Adrenal gland (tissue), 12 donors: Measurements from ENCODE around the gene DRG1. TPM values are rescaled to one million over a fixed set of nuclear protein-coding genes. Genes with fewer than 3 reads are reported as not detected.
A peak's percentile ranks its signal among the peaks of the same experiment; 100 is the strongest.
"Not testable (repeated sequence)": the region's sequence is repeated elsewhere in the genome, so short reads cannot be mapped to it uniquely, and the experiment has no call there.

Experiments
- DNase-seq, 7 donors: peaks; one replicate each; pipeline ENCODE4 v3.0.0-alpha.2; 2019 to 2020
- H3K27ac ChIP-seq, 5 donors: fragments of 200-600 bp; sonication (generic) in 4 of 5; 1 replicate in 3 of 5; 2 replicates in 2 of 5; pipeline versions ENCODE4 v1.5.1 to v1.8.0; 2016 to 2020; ENCODE audit warnings: mild to moderate bottlenecking in 1 of 5
- H3K27me3 ChIP-seq: fragments of 200-600 bp; 2 replicates; pipeline ENCODE4 v1.8.0; 2021
- H3K36me3 ChIP-seq, 2 donors: fragments of 200-600 bp; replicated peaks in 1 of 2; 1 replicate in 1 of 2; 2 replicates in 1 of 2; pipeline versions ENCODE4 v1.5.1 to v1.8.0; 2018 to 2022
- H3K4me1 ChIP-seq, 2 donors: fragments of 200-600 bp; replicated peaks in 1 of 2; 1 replicate in 1 of 2; 2 replicates in 1 of 2; pipeline versions ENCODE4 v1.5.1 to v1.8.0; 2018 to 2021
- H3K4me3 ChIP-seq, 4 donors: fragments of 200-600 bp; sonication (generic) in 3 of 4; one replicate each; pipeline ENCODE4 v1.5.1; 2016 to 2018
- H3K9me3 ChIP-seq, 3 donors: fragments of 200-600 bp; sonication (generic) in 1 of 3; replicated peaks in 1 of 3; 1 replicate in 2 of 3; 2 replicates in 1 of 3; pipeline versions ENCODE4 v1.5.1 to v1.8.0; 2016 to 2021
- POLR2A ChIP-seq, 2 donors: fragments of 450-650 bp; IDR thresholded peaks; one replicate each; pipeline ENCODE4 v1.6.1; 2017; ENCODE audit warnings: antibody characterized with exemption in 2 of 2, mild to moderate bottlenecking in 2 of 2, moderate library complexity in 1 of 2
- WGBS, 4 donors: extraction: QIAGEN DNeasy Blood & Tissue Kit in 2 of 4; methylation state at CpG; one replicate each; pipeline versions ENCODE4 v1.1.5 to v1.1.7; 2013 to 2017; 5-methylcytosine and 5-hydroxymethylcytosine counted together
- intact Hi-C, 2 donors: fragments of 100-400 bp; cut with DNase I; formaldehyde crosslinking; loops; one replicate each; pipeline versions ENCODE4 v1.14.1 to v1.15.0; 2022 to 2023
- polyA plus RNA-seq, 3 donors: library from polyadenylated mRNA; stranded (reverse); fragments of 200-250 nt in 2 of 3; fragments of 350-450 nt in 1 of 3; fragmentation: Illumina TruSeq in 1 of 3; extraction: RNeasy Lipid Tissue Mini Kit (QIAGEN cat#74804) in 1 of 3; gene quantifications; one replicate each; pipeline ENCODE4 v1.2.3, GENCODE V29; 2013 to 2014
- total RNA-seq, 9 donors: library from RNA; depleted of rRNA in 4 of 9; stranded (reverse); fragments of >200 nt in 4 of 9; fragments of 120-200 nt in 1 of 9; fragmentation: NEBNext Ultra II Directional in 1 of 9; extraction: Animal tissue kit (Norgen Biotek cat#: 25700) in 1 of 9; gene quantifications; one replicate each; pipeline versions ENCODE4 v1.1.0 to v1.2.4, GENCODE V29; 2013 to 2023
- TF ChIP-seq, protein P1 (sequence below), 6 experiments: fragments of 450-650 bp in 4 of 6; fragments of 200-600 bp in 2 of 6; sonication (generic) in 1 of 6; IDR thresholded peaks; 1 replicate in 5 of 6; 2 replicates in 1 of 6; pipeline versions ENCODE4 v1.5.1 to v1.8.0; 2016 to 2021; ENCODE audit warnings: antibody characterized with exemption in 6 of 6, mild to moderate bottlenecking in 2 of 6, moderate library complexity in 1 of 6
- donor health status: healthy with polysubstance abuse.
- donor health status: Bipolar disorder and iron deficiency.
- donor health status: DM: yes; HTN: yes; CAD: no.
- donor health status: DM: no; HTN: no; CAD: no.
- donor health status: DM: no; HTN: no; CAD: no.
- donor health status: DM: yes; HTN: yes; CAD: no.

The DRG1 gene
- total and polyA plus RNA-seq, 12 donors: 47.2 to 89.0 (median 65.0) TPM

DNA sequence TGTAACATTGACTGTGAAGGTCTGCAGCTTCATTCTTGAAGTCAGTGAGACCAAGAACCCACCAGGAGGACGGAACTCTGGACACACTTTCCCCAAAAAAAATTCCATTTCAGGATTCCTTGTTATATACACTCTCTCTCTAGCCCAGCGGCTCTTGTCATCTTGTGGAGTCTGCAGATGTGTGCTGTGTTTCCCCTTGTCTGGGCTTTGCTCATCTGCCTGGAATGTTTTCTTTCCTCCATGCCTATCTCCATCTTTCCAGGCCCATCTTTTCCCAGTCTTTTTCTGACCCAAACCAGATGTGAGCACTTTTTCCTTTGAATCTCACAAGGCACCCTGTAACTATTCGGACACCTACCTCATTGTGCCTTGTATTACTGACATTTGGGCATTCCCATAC lies 5.1 kb upstream of the DRG1 start:
- DNase-seq: no peak
- WGBS, 4 donors: 66 to 74% (median 69%) methylated on average over 3 of the region's 3 CpGs
- peaks cover 0 to 6% of the 10 kb centered on the region in 2 donors for H3K4me1 ChIP-seq
- no peaks in the 10 kb centered on the region for H3K27me3 ChIP-seq
- no peak overlapping the region for H3K27ac ChIP-seq
- H3K36me3 ChIP-seq: no peaks in the 10 kb centered on the region
- intact Hi-C loops: no loop called here
- no peak for TF ChIP-seq POLR2A (IDR thresholded peaks at IDR 0.05)
- TF ChIP-seq, protein P1, sequence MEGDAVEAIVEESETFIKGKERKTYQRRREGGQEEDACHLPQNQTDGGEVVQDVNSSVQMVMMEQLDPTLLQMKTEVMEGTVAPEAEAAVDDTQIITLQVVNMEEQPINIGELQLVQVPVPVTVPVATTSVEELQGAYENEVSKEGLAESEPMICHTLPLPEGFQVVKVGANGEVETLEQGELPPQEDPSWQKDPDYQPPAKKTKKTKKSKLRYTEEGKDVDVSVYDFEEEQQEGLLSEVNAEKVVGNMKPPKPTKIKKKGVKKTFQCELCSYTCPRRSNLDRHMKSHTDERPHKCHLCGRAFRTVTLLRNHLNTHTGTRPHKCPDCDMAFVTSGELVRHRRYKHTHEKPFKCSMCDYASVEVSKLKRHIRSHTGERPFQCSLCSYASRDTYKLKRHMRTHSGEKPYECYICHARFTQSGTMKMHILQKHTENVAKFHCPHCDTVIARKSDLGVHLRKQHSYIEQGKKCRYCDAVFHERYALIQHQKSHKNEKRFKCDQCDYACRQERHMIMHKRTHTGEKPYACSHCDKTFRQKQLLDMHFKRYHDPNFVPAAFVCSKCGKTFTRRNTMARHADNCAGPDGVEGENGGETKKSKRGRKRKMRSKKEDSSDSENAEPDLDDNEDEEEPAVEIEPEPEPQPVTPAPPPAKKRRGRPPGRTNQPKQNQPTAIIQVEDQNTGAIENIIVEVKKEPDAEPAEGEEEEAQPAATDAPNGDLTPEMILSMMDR (IDR thresholded peaks at IDR 0.05): no peak
- H3K9me3 ChIP-seq: no peaks in the 10 kb centered on the region
- H3K4me3 ChIP-seq: no peak overlapping the region

GRCh38 chr22:31398231-31398630 lies 1.2 kb upstream of the DRG1 start:
- Histone ChIP-seq H3K27ac (no peak overlapping the region), H3K9me3 (no peaks in the 10 kb centered on the region), H3K4me3 (no peak overlapping the region), H3K36me3 (peaks cover 0 to 22% of the 10 kb centered on the region in 2 donors), H3K4me1 (peaks cover 10 to 26% of the 10 kb centered on the region in 2 donors), H3K27me3 (no peaks in the 10 kb centered on the region)
- intact Hi-C loops: loop anchor here in 1 of 2 donors (5.0 kb wide), 1 partner anchor 51 kb away; the partner anchor contains the start of gene PATZ1
- no peak for DNase-seq
- TF ChIP-seq, protein P1 (IDR thresholded peaks at IDR 0.05): no peak
- no peak for TF ChIP-seq POLR2A (IDR thresholded peaks at IDR 0.05)
- WGBS, 4 donors: 67 to 72% (median 69%) methylated on average over 5 of the region's 5 CpGs

DNA sequence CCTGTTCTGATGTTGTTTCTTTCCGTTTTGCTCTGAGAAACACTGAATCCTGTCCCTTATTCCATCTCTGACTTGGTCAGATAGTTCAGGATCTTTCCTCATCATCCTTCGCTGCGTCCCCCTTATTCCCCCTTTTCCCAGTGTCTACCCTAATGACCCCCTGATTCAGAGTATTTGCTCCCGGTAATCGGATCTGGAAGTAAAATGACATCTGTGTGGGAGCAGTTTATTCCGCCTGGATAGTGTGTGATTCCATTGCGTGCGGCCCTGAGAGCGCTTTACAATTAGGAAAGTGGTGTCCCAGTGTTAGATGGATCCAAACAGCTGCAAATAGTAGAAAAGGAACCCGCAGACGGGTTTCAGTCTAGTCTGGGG lies 606 bp downstream of the DRG1 start:
- H3K27ac ChIP-seq: peak overlapping the region; percentile 55 to 91 (median 80)

GRCh38 chr22:31402350-31402749 lies 2.9 kb downstream of the DRG1 start:
- 82 to 100% (median 91%) methylated on average over 1 to 2 of the region's 2 CpGs for WGBS, 4 donors
- H3K4me3 ChIP-seq, H3K27ac ChIP-seq, intact Hi-C loops, DNase-seq, H3K27me3 ChIP-seq, H3K9me3 ChIP-seq: not testable (repeated sequence)
- H3K4me1 ChIP-seq: peaks cover 10 to 39% of the 10 kb centered on the region in 2 donors
- H3K36me3 ChIP-seq: peaks cover 0 to 62% of the 10 kb centered on the region in 2 donors

More for the DNA sequence above, 606 bp downstream of the DRG1 start:
- peak in 2 of 7 donors; percentile 19 to 26 for DNase-seq
- Histone ChIP-seq H3K36me3 (peaks cover 0 to 40% of the 10 kb centered on the region in 2 donors), H3K27me3 (no peaks in the 10 kb centered on the region), H3K4me1 (peaks cover 10 to 26% of the 10 kb centered on the region in 2 donors), H3K4me3 (peak overlapping the region; percentile 1 to 80 (median 60)), H3K9me3 (no peaks in the 10 kb centered on the region)
- intact Hi-C loops: no loop called here
- WGBS, 4 donors: 1 to 2% (median 1%) methylated on average over 11 of the region's 11 CpGs
- TF ChIP-seq, protein P1 (IDR thresholded peaks at IDR 0.05): no peak
- no peak for TF ChIP-seq POLR2A (IDR thresholded peaks at IDR 0.05)
